GM12878 (cell line): ENCODE measurements around the gene WDR18. TPM values are rescaled to one million over a fixed set of nuclear protein-coding genes. Genes with fewer than 3 reads are reported as not detected.

ENCODE experiments used
- EED ChIP-seq: sonication (generic); IDR thresholded peaks from 2 replicates; pipeline ENCODE4 v1.6.1; 2016; ENCODE audit warnings: antibody characterized with exemption, low read depth
- ESRRA ChIP-seq: IDR thresholded peaks from 2 replicates; pipeline ENCODE4 v1.6.1; 2012; ENCODE audit warnings: mild to moderate bottlenecking, low read length, improper control_type of control experiment
- GATAD2B ChIP-seq: fragments of 450-650 bp; conservative IDR thresholded peaks from 2 replicates; pipeline ENCODE4 v1.6.1; 2017; ENCODE audit warnings: low read depth, mild to moderate bottlenecking, moderate library complexity
- IKZF2 ChIP-seq, 2 experiments: fragments of 450-650 bp; IDR thresholded peaks; 2 replicates each; pipeline ENCODE4 v1.6.1; 2017; ENCODE audit warnings: mild to moderate bottlenecking in 2 of 2, moderate library complexity in 2 of 2
- MTA2 ChIP-seq: fragments of 450-650 bp; IDR thresholded peaks from 2 replicates; pipeline ENCODE4 v1.6.1; 2016; ENCODE audit warnings: low read depth, mild to moderate bottlenecking, moderate library complexity
- NR2C2 ChIP-seq: IDR thresholded peaks from 2 replicates; pipeline ENCODE4 v1.6.1; 2011; ENCODE audit warnings: borderline replicate concordance, low read depth; ENCODE audit not compliant: control insufficient read depth, insufficient read length
- PRDM15 ChIP-seq: fragments of 450-650 bp; formaldehyde crosslinking; IDR thresholded peaks from 2 replicates; pipeline ENCODE4 v1.4.0; 2020; ENCODE audit warnings: mild to moderate bottlenecking, moderate library complexity
- RELA ChIP-seq: fragments of 450-650 bp; IDR thresholded peaks from 2 replicates; pipeline ENCODE4 v1.8.0; 2014; ENCODE audit warnings: borderline replicate concordance; ENCODE audit not compliant: partially characterized antibody
- REST ChIP-seq: IDR thresholded peaks from 2 replicates; pipeline ENCODE4 v1.6.1; 2012; ENCODE audit warnings: mild to moderate bottlenecking, low read depth, low read length
- SIN3A ChIP-seq: IDR thresholded peaks from 2 replicates; pipeline ENCODE4 v1.6.1; 2012; ENCODE audit warnings: low read depth, low read length, improper control_type of control experiment
- SMAD1 ChIP-seq: fragments of 450-650 bp; IDR thresholded peaks from 2 replicates; pipeline ENCODE4 v1.6.1; 2018; ENCODE audit warnings: mild to moderate bottlenecking, low read depth; ENCODE audit not compliant: partially characterized antibody
- WRNIP1 ChIP-seq: IDR thresholded peaks from 2 replicates; pipeline ENCODE4 v1.6.1; 2011; ENCODE audit warnings: low read depth, low read length, improper control_type of control experiment, borderline replicate concordance
- polyA plus RNA-seq, 11 experiments: library from polyadenylated mRNA; depleted of rRNA in 4 of 11; unstranded in 6 of 11; stranded (reverse) in 5 of 11; fragments of >200 nt; fragmentation: Nextera tagmentation in 4 of 11; fragmentation: Illumina TruSeq in 1 of 11; extraction: Ambion mirVana in 4 of 11; extraction: Trizol in 1 of 11; gene quantifications; 1 replicate in 1 of 11; 2 replicates in 10 of 11; pipeline versions ENCODE4 v1.2.1 to v1.2.3, GENCODE V29; 2011 to 2016; ENCODE audit warnings: inconsistent platforms in 2 of 11, missing spikeins in 2 of 11, low read depth in 1 of 11
- total RNA-seq, 4 experiments: library from RNA; depleted of rRNA in 3 of 4; stranded (reverse); fragments of >200 nt in 3 of 4; fragmentation: Illumina TruSeq in 1 of 4; extraction: Trizol in 1 of 4; gene quantifications; 2 replicates each; pipeline versions ENCODE4 v1.2.1 to v1.2.3, GENCODE V29; 2013 to 2021
- TF ChIP-seq, protein P1 (sequence below): fragments of 450-650 bp; IDR thresholded peaks from 2 replicates; pipeline ENCODE4 v1.6.1; 2017; ENCODE audit warnings: antibody characterized with exemption, mild to moderate bottlenecking, moderate library complexity
- TF ChIP-seq, protein P2 (sequence below): fragments of 450-650 bp; IDR thresholded peaks from 2 replicates; pipeline ENCODE4 v1.6.1; 2017; ENCODE audit warnings: mild to moderate bottlenecking
- TF ChIP-seq, protein P3 (sequence below): fragments of 450-650 bp; IDR thresholded peaks from 2 replicates; pipeline ENCODE4 v1.6.1; 2017; ENCODE audit warnings: borderline replicate concordance

WDR18 gene
- total and polyA plus RNA-seq, 10 of the 15 experiments (the other 5 are each of a cell fraction or from before 2014, with no cell fraction given), result 3.0 to 206 (median 62.3) TPM

DNA sequence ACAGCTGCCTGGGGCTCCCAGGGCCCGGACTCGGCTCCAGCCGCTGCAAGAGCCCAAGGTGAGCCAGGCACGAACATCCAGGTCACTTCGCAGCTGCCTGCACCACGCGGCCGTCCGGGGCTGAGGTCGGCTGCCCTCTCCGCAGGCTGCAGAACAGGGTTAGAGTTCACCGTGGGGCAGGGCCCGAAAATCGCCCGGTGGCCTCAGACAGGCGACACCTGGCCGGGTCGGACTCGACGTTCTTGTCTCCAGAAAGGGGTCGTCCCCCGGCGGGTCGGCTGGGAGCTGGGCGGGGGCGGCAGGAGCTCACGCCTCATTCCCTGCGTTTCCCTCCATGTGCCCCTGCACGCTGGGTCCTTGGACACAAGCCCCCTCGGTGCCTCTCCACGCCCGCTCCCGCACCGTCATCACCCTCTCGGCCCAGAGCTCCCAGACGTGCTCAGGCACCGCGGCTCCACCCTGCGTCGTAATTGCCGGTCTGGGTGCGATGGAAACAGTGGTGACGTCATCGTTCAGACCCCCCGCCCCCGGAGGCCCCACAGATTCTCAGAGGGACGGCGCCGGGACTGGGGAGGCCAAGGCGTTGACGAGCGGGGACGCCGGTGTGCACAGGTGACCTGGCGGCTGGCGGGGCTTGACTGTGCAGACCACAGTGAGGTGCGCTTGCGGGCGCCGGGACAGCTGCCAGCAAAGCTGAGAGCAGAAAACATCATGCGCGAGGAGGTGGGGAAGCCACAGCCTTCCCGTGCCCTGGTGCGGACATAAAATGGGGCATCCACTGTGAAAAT, 12.1 kb downstream of the WDR18 start (continued):
- no peak for TF ChIP-seq IKZF2 (IDR thresholded peaks at IDR 0.05)
- no peak for TF ChIP-seq PRDM15 (CRISPR knock-in tag)
- no peak for TF ChIP-seq ESRRA
- TF ChIP-seq GATAD2B, result no peak
- no peak for TF ChIP-seq RELA
- TF ChIP-seq NR2C2, result no peak
- no peak for TF ChIP-seq WRNIP1
- TF ChIP-seq, protein P1, sequence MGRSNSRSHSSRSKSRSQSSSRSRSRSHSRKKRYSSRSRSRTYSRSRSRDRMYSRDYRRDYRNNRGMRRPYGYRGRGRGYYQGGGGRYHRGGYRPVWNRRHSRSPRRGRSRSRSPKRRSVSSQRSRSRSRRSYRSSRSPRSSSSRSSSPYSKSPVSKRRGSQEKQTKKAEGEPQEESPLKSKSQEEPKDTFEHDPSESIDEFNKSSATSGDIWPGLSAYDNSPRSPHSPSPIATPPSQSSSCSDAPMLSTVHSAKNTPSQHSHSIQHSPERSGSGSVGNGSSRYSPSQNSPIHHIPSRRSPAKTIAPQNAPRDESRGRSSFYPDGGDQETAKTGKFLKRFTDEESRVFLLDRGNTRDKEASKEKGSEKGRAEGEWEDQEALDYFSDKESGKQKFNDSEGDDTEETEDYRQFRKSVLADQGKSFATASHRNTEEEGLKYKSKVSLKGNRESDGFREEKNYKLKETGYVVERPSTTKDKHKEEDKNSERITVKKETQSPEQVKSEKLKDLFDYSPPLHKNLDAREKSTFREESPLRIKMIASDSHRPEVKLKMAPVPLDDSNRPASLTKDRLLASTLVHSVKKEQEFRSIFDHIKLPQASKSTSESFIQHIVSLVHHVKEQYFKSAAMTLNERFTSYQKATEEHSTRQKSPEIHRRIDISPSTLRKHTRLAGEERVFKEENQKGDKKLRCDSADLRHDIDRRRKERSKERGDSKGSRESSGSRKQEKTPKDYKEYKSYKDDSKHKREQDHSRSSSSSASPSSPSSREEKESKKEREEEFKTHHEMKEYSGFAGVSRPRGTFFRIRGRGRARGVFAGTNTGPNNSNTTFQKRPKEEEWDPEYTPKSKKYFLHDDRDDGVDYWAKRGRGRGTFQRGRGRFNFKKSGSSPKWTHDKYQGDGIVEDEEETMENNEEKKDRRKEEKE, result no peak
- TF ChIP-seq EED, result no peak
- no peak for TF ChIP-seq MTA2
- no peak for TF ChIP-seq SMAD1
- no peak for TF ChIP-seq REST
- TF ChIP-seq SIN3A, result no peak
- TF ChIP-seq, protein P2, sequence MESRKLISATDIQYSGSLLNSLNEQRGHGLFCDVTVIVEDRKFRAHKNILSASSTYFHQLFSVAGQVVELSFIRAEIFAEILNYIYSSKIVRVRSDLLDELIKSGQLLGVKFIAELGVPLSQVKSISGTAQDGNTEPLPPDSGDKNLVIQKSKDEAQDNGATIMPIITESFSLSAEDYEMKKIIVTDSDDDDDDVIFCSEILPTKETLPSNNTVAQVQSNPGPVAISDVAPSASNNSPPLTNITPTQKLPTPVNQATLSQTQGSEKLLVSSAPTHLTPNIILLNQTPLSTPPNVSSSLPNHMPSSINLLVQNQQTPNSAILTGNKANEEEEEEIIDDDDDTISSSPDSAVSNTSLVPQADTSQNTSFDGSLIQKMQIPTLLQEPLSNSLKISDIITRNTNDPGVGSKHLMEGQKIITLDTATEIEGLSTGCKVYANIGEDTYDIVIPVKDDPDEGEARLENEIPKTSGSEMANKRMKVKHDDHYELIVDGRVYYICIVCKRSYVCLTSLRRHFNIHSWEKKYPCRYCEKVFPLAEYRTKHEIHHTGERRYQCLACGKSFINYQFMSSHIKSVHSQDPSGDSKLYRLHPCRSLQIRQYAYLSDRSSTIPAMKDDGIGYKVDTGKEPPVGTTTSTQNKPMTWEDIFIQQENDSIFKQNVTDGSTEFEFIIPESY, result no peak
- TF ChIP-seq, protein P3, sequence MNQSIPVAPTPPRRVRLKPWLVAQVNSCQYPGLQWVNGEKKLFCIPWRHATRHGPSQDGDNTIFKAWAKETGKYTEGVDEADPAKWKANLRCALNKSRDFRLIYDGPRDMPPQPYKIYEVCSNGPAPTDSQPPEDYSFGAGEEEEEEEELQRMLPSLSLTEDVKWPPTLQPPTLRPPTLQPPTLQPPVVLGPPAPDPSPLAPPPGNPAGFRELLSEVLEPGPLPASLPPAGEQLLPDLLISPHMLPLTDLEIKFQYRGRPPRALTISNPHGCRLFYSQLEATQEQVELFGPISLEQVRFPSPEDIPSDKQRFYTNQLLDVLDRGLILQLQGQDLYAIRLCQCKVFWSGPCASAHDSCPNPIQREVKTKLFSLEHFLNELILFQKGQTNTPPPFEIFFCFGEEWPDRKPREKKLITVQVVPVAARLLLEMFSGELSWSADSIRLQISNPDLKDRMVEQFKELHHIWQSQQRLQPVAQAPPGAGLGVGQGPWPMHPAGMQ, result no peak
